TTC549 (cell line): ENCODE data around the gene AQP12A.
"Not testable (repeated sequence)": the region's sequence is repeated elsewhere in the genome, so short reads cannot be mapped to it uniquely, and the experiment has no call there.

Experiments used
- FAIRE-seq: peaks from 2 replicates; lab custom pipeline; 2012; peaks lifted over from hg19 to GRCh38; lab: Jason Lieb, UNC

The AQP12A gene, protein sequence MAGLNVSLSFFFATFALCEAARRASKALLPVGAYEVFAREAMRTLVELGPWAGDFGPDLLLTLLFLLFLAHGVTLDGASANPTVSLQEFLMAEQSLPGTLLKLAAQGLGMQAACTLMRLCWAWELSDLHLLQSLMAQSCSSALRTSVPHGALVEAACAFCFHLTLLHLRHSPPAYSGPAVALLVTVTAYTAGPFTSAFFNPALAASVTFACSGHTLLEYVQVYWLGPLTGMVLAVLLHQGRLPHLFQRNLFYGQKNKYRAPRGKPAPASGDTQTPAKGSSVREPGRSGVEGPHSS

GRCh38 chr2:240691631-240692420, at the start of gene AQP12A:
Gene AQP12A, plus strand, starts transcription at chr2:240691866. Its CDS starts 48 bp downstream, at chr2:240691914.
- not testable (repeated sequence) for FAIRE-seq

DNA sequence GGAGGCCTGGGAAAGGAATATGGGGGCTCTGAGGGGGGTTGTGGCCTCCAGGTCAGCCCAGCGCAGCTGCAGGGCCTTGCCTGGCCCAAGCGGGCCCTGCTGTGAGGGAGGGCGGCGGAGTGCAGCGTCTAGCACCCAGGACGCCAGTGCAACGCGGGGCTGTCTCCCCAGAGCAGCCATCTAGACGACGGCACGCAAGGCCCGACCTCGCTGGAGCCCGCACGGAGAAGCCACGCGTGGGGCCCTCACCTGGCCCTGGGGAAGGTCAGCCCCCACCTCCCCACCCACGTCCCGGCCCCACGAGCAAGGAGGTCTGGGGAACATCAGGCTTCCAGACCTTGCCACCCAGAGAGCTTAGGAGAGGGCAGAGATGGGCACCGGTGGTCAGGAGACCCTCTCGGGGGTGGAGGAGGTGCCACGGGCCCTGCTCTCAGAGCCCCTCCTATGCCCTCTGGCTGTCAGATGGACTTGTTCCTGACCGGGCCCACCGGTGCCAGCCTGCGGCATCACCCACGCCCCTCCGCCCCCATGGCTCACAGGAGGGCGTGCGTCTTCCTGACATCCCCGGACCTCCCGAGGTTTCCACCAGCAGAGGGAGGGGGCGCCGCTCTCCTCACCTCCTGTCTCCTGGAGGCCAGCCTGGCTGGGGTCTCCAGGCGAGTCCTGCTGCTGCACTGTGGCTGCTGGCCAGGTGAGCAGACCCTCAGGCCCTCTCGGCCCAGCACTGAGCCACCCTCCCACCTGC, 49.4 kb upstream of the AQP12A start:
- FAIRE-seq, result no peak

DNA sequence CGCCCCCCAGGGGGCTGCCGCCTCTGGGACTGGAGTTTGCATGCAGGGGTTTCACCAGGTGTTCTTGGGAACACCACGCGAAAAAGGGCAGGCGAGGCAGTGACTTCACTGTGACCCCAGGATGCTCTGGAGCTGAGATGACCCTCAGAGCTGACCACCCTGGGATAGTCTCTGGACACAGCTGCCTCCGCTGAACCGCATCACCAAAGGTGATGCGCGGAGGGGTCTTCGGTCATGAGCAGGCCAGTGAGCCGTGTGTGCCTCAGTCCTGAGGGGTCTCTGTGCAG, 48.9 kb upstream of the AQP12A start:
- no peak for FAIRE-seq

GRCh38 chr2:240643093-240643810, 48.4 kb upstream of the AQP12A start:
- FAIRE-seq, result no peak

DNA sequence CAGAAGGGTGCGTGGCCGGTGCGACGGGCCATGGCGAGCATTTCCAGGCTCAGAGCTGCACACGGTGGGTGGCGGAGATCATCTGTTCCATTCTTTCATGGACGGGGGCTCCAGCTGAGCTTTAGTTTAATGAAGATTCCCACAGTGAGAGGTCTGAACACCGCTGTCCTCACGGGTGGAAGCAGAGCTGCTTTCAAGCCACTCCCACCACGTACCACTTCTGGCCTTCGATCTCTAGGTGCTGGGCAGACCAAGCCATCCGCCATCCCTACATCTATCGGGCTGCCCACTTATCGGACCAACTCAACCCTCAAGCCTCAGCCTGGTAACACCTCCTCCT, 47.9 kb upstream of the AQP12A start:
- FAIRE-seq, result no peak

DNA sequence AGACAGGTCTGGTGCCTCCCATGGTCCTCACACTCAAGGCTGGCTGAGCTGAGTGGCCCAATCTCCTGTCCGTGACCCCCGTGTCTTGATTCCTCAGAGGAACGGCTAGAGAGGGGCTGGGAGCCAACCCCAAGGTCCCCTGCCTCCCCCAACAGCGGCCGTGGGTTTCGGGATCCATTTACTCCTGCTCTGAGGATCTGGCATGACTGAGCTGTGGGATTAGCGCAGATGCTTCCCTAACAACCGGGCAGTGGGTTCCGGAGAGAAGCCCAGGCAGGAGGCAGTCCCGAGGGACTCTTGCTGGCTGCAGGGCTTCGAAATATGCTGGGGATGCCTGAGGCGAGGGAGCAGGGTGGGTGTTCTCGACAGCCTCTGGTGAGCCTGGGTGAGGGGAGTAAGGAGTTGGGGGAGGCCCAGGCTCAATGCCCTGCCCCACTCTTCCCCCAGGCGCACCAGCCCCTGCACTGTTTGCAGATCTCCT, 47.5 kb upstream of the AQP12A start:
- no peak for FAIRE-seq

DNA sequence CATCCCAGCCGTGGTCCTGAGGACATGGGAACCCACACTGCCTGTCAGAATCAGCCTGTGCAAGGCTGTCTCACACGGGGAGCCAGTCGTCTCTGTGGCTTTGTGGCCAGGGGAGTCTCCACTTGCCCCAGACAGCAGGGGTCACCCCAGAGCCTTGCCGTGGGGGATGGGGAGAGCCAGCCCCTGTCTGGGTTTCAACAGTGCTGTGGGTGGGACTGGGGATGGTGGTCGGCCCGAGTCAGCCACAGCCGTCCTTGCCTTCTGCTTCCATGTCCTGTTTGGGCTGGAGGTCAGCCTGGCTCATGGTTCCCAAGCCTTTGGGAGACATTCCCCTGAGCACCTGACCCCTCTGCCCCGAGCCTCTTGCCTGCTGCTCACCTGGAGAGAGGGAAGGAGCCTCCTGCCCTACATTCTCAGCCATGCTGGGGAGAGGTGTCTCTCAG, 46.8 kb upstream of the AQP12A start:
- no peak for FAIRE-seq

DNA sequence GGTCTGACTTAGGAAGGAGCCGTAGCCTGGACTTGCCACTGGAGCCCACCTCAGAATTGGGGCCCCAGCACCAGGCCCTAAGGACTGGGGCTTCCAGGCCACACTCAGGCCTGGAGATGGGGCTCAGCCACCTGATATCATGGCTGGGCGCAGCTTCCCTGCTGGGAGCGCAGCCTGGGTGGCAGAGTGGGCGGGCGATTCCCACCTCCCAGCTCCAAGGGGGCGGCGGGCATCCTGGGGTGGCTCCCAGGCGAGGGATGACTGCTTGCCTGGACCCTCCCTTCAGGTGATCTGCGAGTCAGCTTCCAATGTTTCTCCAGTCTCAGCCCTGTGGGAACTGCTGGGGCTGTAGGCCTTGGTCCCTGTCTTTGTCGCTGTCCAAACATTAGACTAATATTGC, 46.3 kb upstream of the AQP12A start:
- no peak for FAIRE-seq

DNA sequence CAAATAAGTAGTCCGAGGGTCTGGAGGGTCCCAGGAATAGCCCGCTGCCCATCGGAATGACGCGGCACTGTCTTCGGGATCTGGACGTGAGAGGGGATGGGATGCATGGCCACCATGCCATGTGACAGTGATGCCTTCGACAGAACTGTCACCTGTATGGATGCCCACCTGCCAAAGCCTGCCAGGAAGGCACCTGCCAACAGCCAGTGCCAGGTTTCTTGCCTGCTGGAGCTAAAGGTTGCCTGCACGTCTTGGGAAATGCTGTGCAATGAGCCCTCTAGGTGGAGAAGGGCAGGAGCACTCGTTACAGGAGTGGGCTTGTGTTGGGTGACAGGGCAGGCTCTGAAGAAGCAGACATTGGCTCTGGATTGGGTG, 45.9 kb upstream of the AQP12A start:
- no peak for FAIRE-seq

DNA sequence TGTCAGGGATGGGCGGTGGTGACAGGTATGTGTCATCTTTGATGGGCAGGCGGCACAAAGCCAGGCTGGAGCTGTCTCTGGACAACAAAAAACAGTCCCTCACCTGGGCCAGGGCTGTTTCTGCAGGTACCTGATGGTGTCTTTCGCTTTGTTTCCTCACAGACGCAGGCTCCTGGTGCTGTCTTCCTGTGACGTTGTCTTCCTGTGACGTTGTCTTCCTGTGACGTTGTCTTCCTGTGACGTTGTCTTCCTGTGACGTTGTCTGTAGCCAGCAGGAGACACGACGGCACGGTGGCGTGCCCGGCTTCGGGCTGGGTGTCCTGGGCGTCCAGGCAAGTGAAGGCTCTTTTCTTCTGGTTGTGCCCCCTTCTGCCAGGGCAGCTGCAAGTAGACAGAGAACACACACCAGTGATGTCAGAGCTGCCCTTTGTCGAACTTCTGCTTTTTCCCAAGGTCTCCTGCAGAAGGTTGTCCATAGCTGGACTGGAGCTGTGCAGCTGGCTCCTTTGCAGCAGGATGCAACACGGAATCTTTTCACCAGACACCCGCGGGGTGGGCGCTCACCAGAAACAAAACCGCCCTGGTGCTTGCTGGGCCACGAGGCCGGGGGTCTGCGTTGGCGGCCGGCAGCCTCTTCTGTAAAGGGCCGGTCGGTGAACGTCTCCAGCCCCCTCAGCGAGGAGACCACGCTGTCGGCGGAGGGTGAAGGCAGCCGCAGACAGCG, 45.3 kb upstream of the AQP12A start:
- FAIRE-seq, result no peak

- FAIRE-seq, result no peak
Measured at GRCh38 chr2:240646900-240647502, 44.7 kb upstream of the AQP12A start.

- no peak for FAIRE-seq
Measured at GRCh38 chr2:240647503-240648154, 44.0 kb upstream of the AQP12A start.

DNA sequence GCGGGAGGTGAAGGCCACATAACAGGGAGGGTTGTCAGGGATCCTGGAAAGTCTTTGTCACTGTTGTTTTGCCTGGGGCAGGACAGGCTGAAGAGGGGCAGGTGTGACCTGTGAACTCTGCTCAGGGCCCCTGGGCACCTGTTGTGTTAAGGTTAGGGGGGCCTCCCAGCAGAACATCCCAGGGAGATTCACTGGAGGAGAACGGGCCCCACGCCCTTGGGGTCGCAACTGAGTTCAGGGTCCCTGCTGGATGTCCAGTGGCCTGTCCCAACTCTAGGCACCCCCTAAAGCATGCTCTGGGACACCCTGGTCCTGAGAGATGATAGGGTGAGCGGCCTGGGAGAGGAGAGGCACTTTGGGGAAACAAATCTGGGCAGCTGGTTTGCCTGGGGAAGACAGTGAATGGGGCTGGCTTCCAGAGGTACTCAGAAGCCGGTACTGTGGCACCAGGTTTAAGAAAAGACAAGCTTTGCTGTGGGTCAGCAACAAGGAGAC, 43.5 kb upstream of the AQP12A start:
- no peak for FAIRE-seq

- no peak for FAIRE-seq
Measured at GRCh38 chr2:240648650-240649275, 42.9 kb upstream of the AQP12A start.

GRCh38 chr2:240649331-240649730, 42.3 kb upstream of the AQP12A start:
- FAIRE-seq, result no peak

GRCh38 chr2:240650254-240650965, 41.3 kb upstream of the AQP12A start:
- FAIRE-seq, result no peak

GRCh38 chr2:240651185-240651584, 40.5 kb upstream of the AQP12A start:
- no peak for FAIRE-seq

GRCh38 chr2:240655931-240656886, 35.5 kb upstream of the AQP12A start:
- no peak for FAIRE-seq
